Measurements from ENCODE around the gene QPCT.

- no peak for TF ChIP-seq POLR2A (IDR thresholded peaks at IDR 0.05; ENCODE audit: low read depth, low read length)
- no peak for TF ChIP-seq POLR2AphosphoS5 (IDR thresholded peaks at IDR 0.05; ENCODE audit: low read depth, low read length)
- TF ChIP-seq TAF1 (IDR thresholded peaks at IDR 0.05; ENCODE audit: low read depth, low read length), result no peak
- TF ChIP-seq SPI1 (IDR thresholded peaks at IDR 0.05; ENCODE audit: low read depth, low read length), result no peak
Observed at GRCh38 chr2:37388074-37388473, 43.6 kb downstream of the QPCT start.

All from GM12891 (cell line).